Tibial artery (tissue), 4 donors: ENCODE measurements around the gene DHRSX.

Experiments
- DNase-seq, 2 donors: peaks; one replicate each; pipeline ENCODE4 v3.0.0-alpha.2; 2019
- H3K27ac ChIP-seq, 2 donors: fragments of 200-600 bp; sonication (generic) in 1 of 2; 1 replicate in 1 of 2; 2 replicates in 1 of 2; pipeline ENCODE4 v1.5.1; 2018 to 2019; ENCODE audit warnings: mild to moderate bottlenecking in 1 of 2
- H3K27me3 ChIP-seq, 2 donors: fragments of 200-600 bp; sonication (generic) in 1 of 2; one replicate each; pipeline versions ENCODE4 v1.5.1 to v1.6.0; 2016 to 2019
- H3K36me3 ChIP-seq, 3 donors: fragments of 200-600 bp; sonication (generic) in 2 of 3; one replicate each; pipeline ENCODE4 v1.5.1; 2016 to 2019; ENCODE audit warnings: mild to moderate bottlenecking in 2 of 3
- H3K4me1 ChIP-seq, 4 donors: fragments of 200-600 bp; sonication (generic) in 2 of 4; 1 replicate in 3 of 4; 2 replicates in 1 of 4; pipeline ENCODE4 v1.5.1; 2016 to 2019
- H3K4me3 ChIP-seq, 2 donors: fragments of 200-600 bp; sonication (generic) in 1 of 2; 1 replicate in 1 of 2; 2 replicates in 1 of 2; pipeline ENCODE4 v1.5.1; 2018 to 2019; ENCODE audit warnings: mild to moderate bottlenecking in 2 of 2
- H3K9me3 ChIP-seq, 3 donors: fragments of 200-600 bp; sonication (generic) in 1 of 3; one replicate each; pipeline ENCODE4 v1.5.1; 2016 to 2019
- CTCF ChIP-seq, 2 experiments: fragments of 200-600 bp in 1 of 2; fragments of 450-650 bp in 1 of 2; IDR thresholded peaks; one replicate each; pipeline ENCODE4 v1.5.1; 2017 to 2019; ENCODE audit warnings: antibody characterized with exemption in 2 of 2, mild to moderate bottlenecking in 1 of 2, moderate library complexity in 1 of 2
- intact Hi-C: fragments of 100-400 bp; cut with DNase I; formaldehyde crosslinking; loops from one replicate; pipeline ENCODE4 v1.15.0; 2023; ENCODE audit warnings: low total_unique reads

DHRSX gene

GRCh38 chrX:2376166-2376565, 124.6 kb downstream of the DHRSX start:
- TF ChIP-seq CTCF (IDR thresholded peaks at IDR 0.05), result no peak
- intact Hi-C loops, result no loop called here
- no peak overlapping the region for H3K27ac ChIP-seq
- DNase-seq, result no peak
- no peaks in the 10 kb centered on the region for H3K9me3 ChIP-seq
- no peaks in the 10 kb centered on the region for H3K36me3 ChIP-seq
- no peaks in the 10 kb centered on the region for H3K4me1 ChIP-seq
- no peak overlapping the region for H3K4me3 ChIP-seq
- H3K27me3 ChIP-seq, result no peaks in the 10 kb centered on the region

- H3K4me3 ChIP-seq, result no peak overlapping the region
- no peaks in the 10 kb centered on the region for H3K9me3 ChIP-seq
- intact Hi-C loops, result no loop called here
- no peak overlapping the region for H3K27ac ChIP-seq
- no peaks in the 10 kb centered on the region for H3K36me3 ChIP-seq
- DNase-seq, result no peak
- H3K27me3 ChIP-seq, result no peaks in the 10 kb centered on the region
- no peaks in the 10 kb centered on the region for H3K4me1 ChIP-seq
- no peak for TF ChIP-seq CTCF (IDR thresholded peaks at IDR 0.05)
These were observed 126.7 kb downstream of the DHRSX start for GRCh38 chrX:2374086-2374485.

DNA sequence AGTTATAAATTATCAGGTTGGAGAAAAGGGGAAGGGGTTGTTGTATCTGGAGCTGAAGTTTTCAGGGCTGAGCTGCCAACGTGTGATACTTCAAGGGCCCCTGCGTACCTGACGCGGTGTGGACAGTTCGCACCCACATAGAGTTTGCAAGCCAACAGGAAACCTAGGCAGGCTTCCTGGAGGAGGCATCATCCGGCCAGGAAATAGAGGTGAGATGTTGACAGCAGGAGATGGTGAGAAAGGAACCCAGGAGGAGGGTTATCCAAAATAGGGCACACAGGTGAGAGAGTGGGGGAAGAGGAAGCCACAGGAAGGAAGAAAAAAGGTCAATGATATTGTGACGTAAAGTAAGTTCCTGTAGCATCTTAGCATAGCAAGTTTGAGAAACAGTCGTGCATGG, 127.2 kb downstream of the DHRSX start:
- no peak for DNase-seq
- Histone ChIP-seq H3K27me3 (no peaks in the 10 kb centered on the region), H3K27ac (no peak overlapping the region), H3K4me3 (no peak overlapping the region), H3K36me3 (no peaks in the 10 kb centered on the region), H3K9me3 (no peaks in the 10 kb centered on the region), H3K4me1 (no peaks in the 10 kb centered on the region)
- TF ChIP-seq CTCF (IDR thresholded peaks at IDR 0.05), result no peak
- intact Hi-C loops, result no loop called here

DNA sequence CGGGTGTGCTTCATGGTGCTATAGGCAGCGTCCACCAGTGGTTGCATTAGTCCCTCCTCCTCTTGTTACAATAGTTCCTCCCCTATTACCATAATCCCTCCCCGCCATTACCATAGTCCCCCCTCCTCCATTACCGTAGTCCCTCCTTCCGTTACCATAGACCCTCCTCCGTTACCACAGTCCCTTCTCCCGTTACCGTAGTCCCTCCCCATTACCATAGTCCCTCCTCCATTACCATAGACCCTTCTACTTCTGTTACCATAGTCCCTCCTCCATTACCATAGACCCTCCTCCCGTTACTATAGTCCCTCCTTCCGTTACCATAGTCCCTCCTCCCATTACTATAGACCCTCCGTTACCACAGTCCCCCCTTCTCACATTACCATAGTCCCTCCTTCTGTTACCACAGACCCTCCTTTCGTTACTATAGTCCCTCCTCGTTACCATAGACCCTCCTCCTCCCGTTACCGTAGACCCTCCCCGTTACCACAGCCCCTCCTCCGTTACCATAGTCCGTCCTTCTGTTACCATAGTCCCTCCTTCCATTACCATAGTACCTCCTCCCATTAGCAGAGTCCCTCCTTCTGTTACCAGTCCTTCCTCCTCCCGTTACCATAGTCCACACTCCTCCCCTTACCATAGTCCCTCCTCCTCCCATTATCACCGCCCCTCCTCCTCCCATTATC, 129.6 kb downstream of the DHRSX start:
- Histone ChIP-seq H3K27ac (no peak overlapping the region), H3K27me3 (no peaks in the 10 kb centered on the region), H3K36me3 (no peaks in the 10 kb centered on the region), H3K4me3 (no peak overlapping the region), H3K9me3 (no peaks in the 10 kb centered on the region), H3K4me1 (no peaks in the 10 kb centered on the region)
- intact Hi-C loops, result no loop called here
- TF ChIP-seq CTCF (IDR thresholded peaks at IDR 0.05), result no peak
- DNase-seq, result no peak

DNA sequence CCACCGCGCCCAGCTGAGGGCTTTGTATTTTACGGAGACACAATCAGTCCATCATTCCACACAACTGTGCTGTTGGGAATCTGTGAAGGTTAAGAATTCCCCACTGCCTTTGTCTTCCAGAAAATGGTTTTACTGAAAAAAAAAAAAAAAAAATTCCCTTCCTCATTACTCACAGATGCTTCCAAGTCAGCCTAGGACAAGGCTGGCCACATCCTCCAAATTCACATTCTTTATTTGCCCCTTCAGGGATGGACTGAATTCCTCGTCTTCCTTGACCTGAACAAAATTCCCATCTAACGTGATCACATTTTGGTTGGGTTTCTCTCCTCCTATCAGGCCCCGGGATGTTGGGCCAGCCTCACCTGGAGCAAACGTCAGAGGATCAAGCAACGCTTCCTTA, 130.3 kb downstream of the DHRSX start:
- TF ChIP-seq CTCF (IDR thresholded peaks at IDR 0.05), result no peak

DNA sequence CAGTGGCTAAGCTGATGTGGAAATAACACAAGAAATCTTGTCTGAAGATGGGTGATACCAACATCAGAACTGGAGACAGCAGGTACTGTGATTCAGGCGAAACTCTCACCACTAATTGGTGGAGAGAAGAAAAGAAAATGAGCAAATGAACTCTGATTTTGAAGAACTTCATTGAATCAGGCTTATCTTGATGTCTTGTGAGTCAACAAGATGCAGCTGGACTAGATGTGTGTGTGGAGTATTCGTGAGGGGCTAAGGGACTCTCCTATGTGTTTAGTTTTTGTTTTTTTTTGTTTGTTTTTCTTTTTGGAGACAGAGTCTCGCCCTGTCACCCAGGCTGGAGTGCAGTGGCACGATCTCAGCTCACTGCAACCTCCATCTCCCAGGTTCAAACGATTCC, 131.6 kb downstream of the DHRSX start:
- H3K9me3 ChIP-seq, result no peaks in the 10 kb centered on the region
- TF ChIP-seq CTCF (IDR thresholded peaks at IDR 0.05), result no peak
- intact Hi-C loops, result no loop called here
- H3K4me3 ChIP-seq, result no peak overlapping the region
- DNase-seq, result no peak
- H3K36me3 ChIP-seq, result no peaks in the 10 kb centered on the region
- H3K4me1 ChIP-seq, result no peaks in the 10 kb centered on the region
- H3K27ac ChIP-seq, result no peak overlapping the region
- H3K27me3 ChIP-seq, result no peaks in the 10 kb centered on the region

More for the DNA sequence above, 130.3 kb downstream of the DHRSX start:
- intact Hi-C loops, result no loop called here
- no peak for DNase-seq
- no peaks in the 10 kb centered on the region for H3K4me1 ChIP-seq
- H3K4me3 ChIP-seq, result no peak overlapping the region
- H3K9me3 ChIP-seq, result no peaks in the 10 kb centered on the region
- no peak overlapping the region for H3K27ac ChIP-seq
- no peaks in the 10 kb centered on the region for H3K36me3 ChIP-seq
- no peaks in the 10 kb centered on the region for H3K27me3 ChIP-seq
